Measurements from ENCODE around the gene FOXP1. TPM values are rescaled to one million over a fixed set of nuclear protein-coding genes. Genes with fewer than 3 reads are reported as not detected.

Gene FOXP1
- total and polyA plus RNA-seq, 9 of the 15 experiments (the other 6 are each of a cell fraction or from before 2014, with no cell fraction given), result 7.7 to 34.5 (median 13.7) TPM

GRCh38 chr3:71317749-71318457, 265.6 kb downstream of the FOXP1 start:
- no peak overlapping the region for H2AFZ ChIP-seq (ENCODE audit: low read depth, low read length)
- no peak overlapping the region for H3K9ac ChIP-seq (ENCODE audit: insufficient read depth in 1 of 2, low read depth in 2 of 2, low read length in 2 of 2)
- 68% methylated on average over 4 of the region's 5 CpGs for WGBS (ENCODE audit: insufficient coverage, low coverage, missing lambda C conversion rate)
- H3K4me2 ChIP-seq (ENCODE audit: insufficient read depth, low read length), result no peak overlapping the region
- no peaks in the 10 kb centered on the region for H3K27me3 ChIP-seq (ENCODE audit: control insufficient read depth in 2 of 2, insufficient read depth in 2 of 2, low read length in 2 of 2)
- DNase-seq (ENCODE audit: extremely low read depth in 1 of 4, low spot score in 3 of 4), result no peak
- H3K27ac ChIP-seq (ENCODE audit: extremely low read depth, low read depth, low read length), result no peak overlapping the region
- no peak for FAIRE-seq
- H3K9me1 ChIP-seq (ENCODE audit: control insufficient read depth, insufficient read depth, low read length), result no peaks in the 10 kb centered on the region
- no peaks in the 10 kb centered on the region for H3K36me3 ChIP-seq (ENCODE audit: control insufficient read depth, insufficient read depth, low read length)
- BruUV-seq (replicated peaks), result no TSS peak
- TF ChIP-seq EGR1 (conservative IDR thresholded peaks at IDR 0.05) (no peak), ZNF436 (CRISPR knock-in tag; IDR thresholded peaks at IDR 0.05) (no peak), FOXA3 (CRISPR knock-in tag; conservative IDR thresholded peaks at IDR 0.05 in 1 of 2, IDR thresholded peaks at IDR 0.05 in 1 of 2) (no peak), XRCC3 (IDR thresholded peaks at IDR 0.05) (no peak), CTCF (IDR thresholded peaks at IDR 0.05 in 2 of 3, conservative IDR thresholded peaks at IDR 0.05 in 1 of 3; ENCODE audit: insufficient read depth in 2 of 3, low read depth in 1 of 3, low read length in 3 of 3) (no peak), KLF1 (tag; IDR thresholded peaks at IDR 0.05) (no peak)
- TF ChIP-seq, protein P1, sequence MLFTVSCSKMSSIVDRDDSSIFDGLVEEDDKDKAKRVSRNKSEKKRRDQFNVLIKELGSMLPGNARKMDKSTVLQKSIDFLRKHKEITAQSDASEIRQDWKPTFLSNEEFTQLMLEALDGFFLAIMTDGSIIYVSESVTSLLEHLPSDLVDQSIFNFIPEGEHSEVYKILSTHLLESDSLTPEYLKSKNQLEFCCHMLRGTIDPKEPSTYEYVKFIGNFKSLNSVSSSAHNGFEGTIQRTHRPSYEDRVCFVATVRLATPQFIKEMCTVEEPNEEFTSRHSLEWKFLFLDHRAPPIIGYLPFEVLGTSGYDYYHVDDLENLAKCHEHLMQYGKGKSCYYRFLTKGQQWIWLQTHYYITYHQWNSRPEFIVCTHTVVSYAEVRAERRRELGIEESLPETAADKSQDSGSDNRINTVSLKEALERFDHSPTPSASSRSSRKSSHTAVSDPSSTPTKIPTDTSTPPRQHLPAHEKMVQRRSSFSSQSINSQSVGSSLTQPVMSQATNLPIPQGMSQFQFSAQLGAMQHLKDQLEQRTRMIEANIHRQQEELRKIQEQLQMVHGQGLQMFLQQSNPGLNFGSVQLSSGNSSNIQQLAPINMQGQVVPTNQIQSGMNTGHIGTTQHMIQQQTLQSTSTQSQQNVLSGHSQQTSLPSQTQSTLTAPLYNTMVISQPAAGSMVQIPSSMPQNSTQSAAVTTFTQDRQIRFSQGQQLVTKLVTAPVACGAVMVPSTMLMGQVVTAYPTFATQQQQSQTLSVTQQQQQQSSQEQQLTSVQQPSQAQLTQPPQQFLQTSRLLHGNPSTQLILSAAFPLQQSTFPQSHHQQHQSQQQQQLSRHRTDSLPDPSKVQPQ (CRISPR knock-in tag; IDR thresholded peaks at IDR 0.05; ENCODE audit: borderline replicate concordance), result no peak
- TF ChIP-seq, protein P2, sequence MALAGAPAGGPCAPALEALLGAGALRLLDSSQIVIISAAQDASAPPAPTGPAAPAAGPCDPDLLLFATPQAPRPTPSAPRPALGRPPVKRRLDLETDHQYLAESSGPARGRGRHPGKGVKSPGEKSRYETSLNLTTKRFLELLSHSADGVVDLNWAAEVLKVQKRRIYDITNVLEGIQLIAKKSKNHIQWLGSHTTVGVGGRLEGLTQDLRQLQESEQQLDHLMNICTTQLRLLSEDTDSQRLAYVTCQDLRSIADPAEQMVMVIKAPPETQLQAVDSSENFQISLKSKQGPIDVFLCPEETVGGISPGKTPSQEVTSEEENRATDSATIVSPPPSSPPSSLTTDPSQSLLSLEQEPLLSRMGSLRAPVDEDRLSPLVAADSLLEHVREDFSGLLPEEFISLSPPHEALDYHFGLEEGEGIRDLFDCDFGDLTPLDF (CRISPR knock-in tag; IDR thresholded peaks at IDR 0.05), result no peak
- TF ChIP-seq, protein P3, sequence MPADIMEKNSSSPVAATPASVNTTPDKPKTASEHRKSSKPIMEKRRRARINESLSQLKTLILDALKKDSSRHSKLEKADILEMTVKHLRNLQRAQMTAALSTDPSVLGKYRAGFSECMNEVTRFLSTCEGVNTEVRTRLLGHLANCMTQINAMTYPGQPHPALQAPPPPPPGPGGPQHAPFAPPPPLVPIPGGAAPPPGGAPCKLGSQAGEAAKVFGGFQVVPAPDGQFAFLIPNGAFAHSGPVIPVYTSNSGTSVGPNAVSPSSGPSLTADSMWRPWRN (IDR thresholded peaks at IDR 0.05; ENCODE audit: low read depth), result no peak
- no peaks in the 10 kb centered on the region for H3K4me1 ChIP-seq (replicated peaks in 1 of 2; ENCODE audit: control insufficient read depth in 2 of 2, insufficient read depth in 2 of 2, low read length in 2 of 2)
- in situ Hi-C loops (cut with MboI), result no loop called here
- no peaks in the 10 kb centered on the region for H3K79me2 ChIP-seq (ENCODE audit: control insufficient read depth, insufficient read depth, low read length)
- H4K20me1 ChIP-seq (replicated peaks; ENCODE audit: control insufficient read depth, insufficient read depth, low read length), result no peaks in the 10 kb centered on the region
- ATAC-seq, result no peak
- H3K4me3 ChIP-seq, result no peak overlapping the region
- intact Hi-C loops (cut with micrococcal nuclease), result no loop called here
- ChIA-PET POLR2A (interaction anchor here (0.6 kb wide), 1 partner anchor 111 kb away, joined by 3 read pairs; no protein-coding TSS in a partner anchor), CTCF (ENCODE audit: low intra/inter-chr PET ratio) (no interaction called here)
- H3K9me3 ChIP-seq (replicated peaks; ENCODE audit: control insufficient read depth, insufficient read depth, low read depth, low read length), result no peaks in the 10 kb centered on the region
